ENCODE data around the gene COPS9.
A peak's percentile ranks its signal among the peaks of the same experiment; 100 is the strongest.

Gene COPS9

DNA sequence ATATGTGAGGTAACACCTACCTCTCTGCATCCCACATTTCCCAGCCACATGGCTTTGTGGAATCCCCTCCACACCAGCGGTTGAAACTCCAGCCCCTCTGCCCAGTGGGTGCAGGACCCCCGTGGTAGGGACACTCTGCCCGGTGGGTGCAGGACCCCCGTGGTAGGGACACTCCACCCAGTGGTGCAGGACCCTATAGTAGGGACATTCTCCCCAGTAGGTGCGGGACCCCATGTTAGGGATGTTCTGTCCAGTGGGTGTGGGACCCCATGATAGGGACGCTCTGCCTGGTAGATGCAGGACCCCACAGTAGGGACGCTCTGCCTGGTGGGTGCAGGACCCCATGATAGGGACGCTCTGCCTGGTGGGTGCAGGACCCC, 11.5 kb downstream of the COPS9 start:
- H2AFZ ChIP-seq (ENCODE audit: low read length), result no peak overlapping the region
- H3K4me3 ChIP-seq (ENCODE audit: low read length, poor library complexity, severe bottlenecking), result no peak overlapping the region
- peaks cover 9% of the 10 kb centered on the region for H3K4me1 ChIP-seq (ENCODE audit: insufficient read depth, low read length, poor library complexity, severe bottlenecking)
- H3K27me3 ChIP-seq (ENCODE audit: insufficient read depth, low read length, poor library complexity, severe bottlenecking), result no peaks in the 10 kb centered on the region
- no peaks in the 10 kb centered on the region for H3K79me2 ChIP-seq (ENCODE audit: insufficient read depth, low read length)
- H3F3A ChIP-seq (ENCODE audit: low read depth), result no peaks in the 10 kb centered on the region
- no peaks in the 10 kb centered on the region for H3K9me2 ChIP-seq (replicated peaks; ENCODE audit: low read depth, low read length)
- H4K20me1 ChIP-seq (ENCODE audit: insufficient read depth, low read length, poor library complexity, severe bottlenecking), result no peaks in the 10 kb centered on the region
- H3K9ac ChIP-seq (ENCODE audit: low read depth, low read length, poor library complexity, severe bottlenecking), result no peak overlapping the region
- no peak for TF ChIP-seq EZH2phosphoT487 (IDR thresholded peaks at IDR 0.05; ENCODE audit: borderline replicate concordance)
- peaks cover 11% of the 10 kb centered on the region; the same call in 1 of the 2 replicates for H3K36me3 ChIP-seq (ENCODE audit: insufficient read depth, low read length)
- no peak overlapping the region for H3K4me2 ChIP-seq (ENCODE audit: low read depth, low read length, poor library complexity, severe bottlenecking)
- H3K9me3 ChIP-seq (ENCODE audit: insufficient read depth, low read depth, low read length), result no peaks in the 10 kb centered on the region

DNA sequence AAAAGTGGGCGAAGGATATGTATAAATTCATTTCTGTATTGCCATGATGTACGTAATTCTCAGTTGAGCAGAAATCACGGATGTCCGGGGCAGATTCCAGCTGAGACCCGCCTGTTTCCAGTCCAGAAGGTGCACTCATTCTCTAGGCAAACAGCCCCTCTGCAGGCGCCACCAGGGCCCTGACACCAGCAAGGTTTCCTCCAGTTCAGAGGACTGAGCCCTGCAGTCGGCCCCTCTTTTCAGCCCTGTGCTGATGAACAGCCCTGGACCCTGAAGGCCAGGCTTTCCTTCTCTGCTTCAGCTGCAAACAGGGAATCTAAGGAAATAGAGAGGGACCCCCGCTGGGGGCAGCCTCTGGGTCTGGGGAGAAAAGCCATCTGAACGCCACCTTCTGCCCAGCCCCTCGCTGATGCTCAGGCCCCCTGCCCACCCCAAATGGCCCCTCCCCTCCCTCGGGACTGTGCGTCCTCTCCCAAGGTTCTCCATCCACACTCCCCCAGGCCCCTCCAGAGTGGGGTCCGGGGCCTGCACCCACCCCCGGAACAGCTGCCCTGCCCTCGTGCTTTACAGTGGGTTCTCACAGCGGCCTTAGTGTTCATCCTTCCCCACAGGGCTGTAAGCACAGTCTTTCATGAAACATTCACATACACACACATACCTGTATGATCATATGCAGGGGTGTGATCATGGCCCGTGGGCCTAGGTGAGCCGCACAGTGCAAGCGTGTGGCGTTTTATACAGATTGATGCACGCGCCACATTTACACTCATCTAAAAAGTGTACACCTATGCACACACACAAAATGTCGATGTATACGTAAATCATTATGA, 12.1 kb downstream of the COPS9 start:
- H3K9ac ChIP-seq (ENCODE audit: low read depth, low read length, poor library complexity, severe bottlenecking), result no peak overlapping the region
- H3K4me3 ChIP-seq (ENCODE audit: low read length, poor library complexity, severe bottlenecking), result no peak overlapping the region
- no peak overlapping the region for H2AFZ ChIP-seq (ENCODE audit: low read length)
- H3K79me2 ChIP-seq (ENCODE audit: insufficient read depth, low read length), result no peaks in the 10 kb centered on the region
- TF ChIP-seq, protein P1, sequence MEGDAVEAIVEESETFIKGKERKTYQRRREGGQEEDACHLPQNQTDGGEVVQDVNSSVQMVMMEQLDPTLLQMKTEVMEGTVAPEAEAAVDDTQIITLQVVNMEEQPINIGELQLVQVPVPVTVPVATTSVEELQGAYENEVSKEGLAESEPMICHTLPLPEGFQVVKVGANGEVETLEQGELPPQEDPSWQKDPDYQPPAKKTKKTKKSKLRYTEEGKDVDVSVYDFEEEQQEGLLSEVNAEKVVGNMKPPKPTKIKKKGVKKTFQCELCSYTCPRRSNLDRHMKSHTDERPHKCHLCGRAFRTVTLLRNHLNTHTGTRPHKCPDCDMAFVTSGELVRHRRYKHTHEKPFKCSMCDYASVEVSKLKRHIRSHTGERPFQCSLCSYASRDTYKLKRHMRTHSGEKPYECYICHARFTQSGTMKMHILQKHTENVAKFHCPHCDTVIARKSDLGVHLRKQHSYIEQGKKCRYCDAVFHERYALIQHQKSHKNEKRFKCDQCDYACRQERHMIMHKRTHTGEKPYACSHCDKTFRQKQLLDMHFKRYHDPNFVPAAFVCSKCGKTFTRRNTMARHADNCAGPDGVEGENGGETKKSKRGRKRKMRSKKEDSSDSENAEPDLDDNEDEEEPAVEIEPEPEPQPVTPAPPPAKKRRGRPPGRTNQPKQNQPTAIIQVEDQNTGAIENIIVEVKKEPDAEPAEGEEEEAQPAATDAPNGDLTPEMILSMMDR (conservative IDR thresholded peaks at IDR 0.05; ENCODE audit: low read length), result no peak
- no peak for TF ChIP-seq EZH2phosphoT487 (IDR thresholded peaks at IDR 0.05; ENCODE audit: borderline replicate concordance)
- no peaks in the 10 kb centered on the region for H3K9me3 ChIP-seq (ENCODE audit: insufficient read depth, low read depth, low read length)
- peaks cover 9% of the 10 kb centered on the region for H3K4me1 ChIP-seq (ENCODE audit: insufficient read depth, low read length, poor library complexity, severe bottlenecking)
- no peaks in the 10 kb centered on the region for H3F3A ChIP-seq (ENCODE audit: low read depth)
- no peaks in the 10 kb centered on the region for H3K9me2 ChIP-seq (replicated peaks; ENCODE audit: low read depth, low read length)
- no peaks in the 10 kb centered on the region for H3K27me3 ChIP-seq (ENCODE audit: insufficient read depth, low read length, poor library complexity, severe bottlenecking)
- no peaks in the 10 kb centered on the region for H4K20me1 ChIP-seq (ENCODE audit: insufficient read depth, low read length, poor library complexity, severe bottlenecking)
- no peak overlapping the region for H3K4me2 ChIP-seq (ENCODE audit: low read depth, low read length, poor library complexity, severe bottlenecking)
- peaks cover 9% of the 10 kb centered on the region; the same call in 1 of the 2 replicates for H3K36me3 ChIP-seq (ENCODE audit: insufficient read depth, low read length)

DNA sequence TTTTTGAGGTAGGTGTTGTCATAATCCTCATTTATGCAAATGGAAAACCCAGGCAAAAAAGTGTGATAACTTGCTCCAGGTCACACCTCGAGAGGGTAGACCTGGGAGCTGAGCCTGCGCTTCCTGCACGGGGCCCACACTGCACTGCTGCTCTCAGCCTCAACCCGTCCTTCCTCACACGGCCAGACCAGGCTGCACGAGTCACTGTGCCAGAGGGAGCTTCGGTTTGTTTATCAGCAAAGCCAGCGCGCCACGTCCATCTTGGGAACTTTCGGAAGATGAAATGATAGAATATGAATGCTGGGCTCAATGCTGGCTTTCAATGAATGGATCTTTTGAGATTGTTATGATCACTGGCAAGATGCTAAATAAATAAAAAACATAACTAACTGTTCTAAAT, 14.4 kb downstream of the COPS9 start:
- no peaks in the 10 kb centered on the region for H3F3A ChIP-seq (ENCODE audit: low read depth)
- no peak overlapping the region for H3K9ac ChIP-seq (ENCODE audit: low read depth, low read length, poor library complexity, severe bottlenecking)
- no peaks in the 10 kb centered on the region for H3K27me3 ChIP-seq (ENCODE audit: insufficient read depth, low read length, poor library complexity, severe bottlenecking)
- H2AFZ ChIP-seq (ENCODE audit: low read length), result peak overlapping the region; percentile 47; the same call in 1 of the 2 replicates
- no peak overlapping the region for H3K4me3 ChIP-seq (ENCODE audit: low read length, poor library complexity, severe bottlenecking)
- H3K79me2 ChIP-seq (ENCODE audit: insufficient read depth, low read length), result no peaks in the 10 kb centered on the region
- no peaks in the 10 kb centered on the region for H3K9me3 ChIP-seq (ENCODE audit: insufficient read depth, low read depth, low read length)
- H3K4me1 ChIP-seq (ENCODE audit: insufficient read depth, low read length, poor library complexity, severe bottlenecking), result peaks cover 9% of the 10 kb centered on the region
- TF ChIP-seq EZH2phosphoT487 (IDR thresholded peaks at IDR 0.05; ENCODE audit: borderline replicate concordance), result no peak
- TF ChIP-seq, protein P1 (conservative IDR thresholded peaks at IDR 0.05; ENCODE audit: low read length), result no peak
- H3K9me2 ChIP-seq (replicated peaks; ENCODE audit: low read depth, low read length), result no peaks in the 10 kb centered on the region
- H3K36me3 ChIP-seq (ENCODE audit: insufficient read depth, low read length), result no peaks in the 10 kb centered on the region; the same call in 1 of the 2 replicates
- H4K20me1 ChIP-seq (ENCODE audit: insufficient read depth, low read length, poor library complexity, severe bottlenecking), result no peaks in the 10 kb centered on the region
- peak overlapping the region; percentile 35 for H3K4me2 ChIP-seq (ENCODE audit: low read depth, low read length, poor library complexity, severe bottlenecking)
